Common myeloid progenitor, CD34-positive (primary cell): ENCODE data around the gene CYBA.
A peak's percentile ranks its signal among the peaks of the same experiment; 100 is the strongest.

ENCODE experiments used
- CTCF ChIA-PET: fragments of 350-600 bp; sonication (Branson Sonifier 250); formaldehyde crosslinking; loops from one replicate; lab custom pipeline; 2021; ENCODE audit warnings: antibody characterized with exemption; lab: Charles Lee
- POLR2A ChIA-PET: fragments of 350-600 bp; sonication (Branson Sonifier 250); formaldehyde crosslinking; loops from one replicate; lab custom pipeline; 2021; ENCODE audit warnings: antibody characterized with exemption; lab: Charles Lee
- DNase-seq, 3 donors: peaks; one replicate each; pipeline versions ENCODE4 v3.0.0 to v3.0.0-alpha.2; 2013
- H3K27ac ChIP-seq, 2 experiments: 1 replicate in 1 of 2; 2 replicates in 1 of 2; pipeline ENCODE4 v1.7.0; 2013; ENCODE audit warnings: inconsistent platforms in 2 of 2, low read length in 2 of 2, mild to moderate bottlenecking in 2 of 2, low read depth in 1 of 2, moderate library complexity in 1 of 2; ENCODE audit not compliant: severe bottlenecking in 2 of 2, insufficient read depth in 1 of 2, poor library complexity in 1 of 2
- H3K27me3 ChIP-seq, 5 experiments: replicated peaks in 2 of 5; 1 replicate in 3 of 5; 2 replicates in 2 of 5; pipeline versions ENCODE4 v1.6.1 to v1.7.0; 2013; ENCODE audit warnings: low read length in 4 of 5, mild to moderate bottlenecking in 2 of 5, moderate library complexity in 2 of 5, inconsistent platforms in 1 of 5; ENCODE audit not compliant: insufficient read depth in 5 of 5, control insufficient read depth in 4 of 5
- H3K36me3 ChIP-seq, 4 experiments: 1 replicate in 2 of 4; 2 replicates in 2 of 4; pipeline versions ENCODE4 v1.6.1 to v1.7.0; 2013; ENCODE audit warnings: low read length in 3 of 4, control low read depth in 1 of 4, mild to moderate bottlenecking in 1 of 4; ENCODE audit not compliant: control insufficient read depth in 4 of 4, insufficient read depth in 4 of 4
- H3K4me1 ChIP-seq, 4 experiments: 1 replicate in 3 of 4; 2 replicates in 1 of 4; pipeline versions ENCODE4 v1.6.1 to v1.7.1; 2013; ENCODE audit warnings: low read length in 3 of 4, mild to moderate bottlenecking in 3 of 4, control low read depth in 1 of 4, inconsistent platforms in 1 of 4, moderate library complexity in 1 of 4; ENCODE audit not compliant: control insufficient read depth in 4 of 4, insufficient read depth in 4 of 4; ENCODE audit errors: control extremely low read depth in 1 of 4
- H3K4me3 ChIP-seq, 7 experiments: 1 replicate in 4 of 7; 2 replicates in 3 of 7; pipeline versions ENCODE4 v1.5.1 to v1.7.0; 2013; ENCODE audit warnings: mild to moderate bottlenecking in 7 of 7, low read length in 6 of 7, moderate library complexity in 6 of 7, inconsistent platforms in 2 of 7, low read depth in 2 of 7, control low read depth in 1 of 7; ENCODE audit not compliant: insufficient read depth in 4 of 7, control insufficient read depth in 1 of 7; ENCODE audit errors: extremely low read depth in 1 of 7
- H3K9me3 ChIP-seq, 5 experiments: 1 replicate in 4 of 5; 2 replicates in 1 of 5; pipeline versions ENCODE4 v1.6.1 to v1.7.1; 2013; ENCODE audit warnings: low read length in 4 of 5, mild to moderate bottlenecking in 2 of 5, inconsistent platforms in 1 of 5, low read depth in 1 of 5, moderate library complexity in 1 of 5; ENCODE audit not compliant: control insufficient read depth in 4 of 5, insufficient read depth in 2 of 5; ENCODE audit errors: control extremely low read depth in 1 of 5
- WGBS: methylation state at CpG from one replicate; pipeline ENCODE4 v1.1.5; 2013; ENCODE audit not compliant: insufficient coverage; 5-methylcytosine and 5-hydroxymethylcytosine counted together

CYBA gene

DNA sequence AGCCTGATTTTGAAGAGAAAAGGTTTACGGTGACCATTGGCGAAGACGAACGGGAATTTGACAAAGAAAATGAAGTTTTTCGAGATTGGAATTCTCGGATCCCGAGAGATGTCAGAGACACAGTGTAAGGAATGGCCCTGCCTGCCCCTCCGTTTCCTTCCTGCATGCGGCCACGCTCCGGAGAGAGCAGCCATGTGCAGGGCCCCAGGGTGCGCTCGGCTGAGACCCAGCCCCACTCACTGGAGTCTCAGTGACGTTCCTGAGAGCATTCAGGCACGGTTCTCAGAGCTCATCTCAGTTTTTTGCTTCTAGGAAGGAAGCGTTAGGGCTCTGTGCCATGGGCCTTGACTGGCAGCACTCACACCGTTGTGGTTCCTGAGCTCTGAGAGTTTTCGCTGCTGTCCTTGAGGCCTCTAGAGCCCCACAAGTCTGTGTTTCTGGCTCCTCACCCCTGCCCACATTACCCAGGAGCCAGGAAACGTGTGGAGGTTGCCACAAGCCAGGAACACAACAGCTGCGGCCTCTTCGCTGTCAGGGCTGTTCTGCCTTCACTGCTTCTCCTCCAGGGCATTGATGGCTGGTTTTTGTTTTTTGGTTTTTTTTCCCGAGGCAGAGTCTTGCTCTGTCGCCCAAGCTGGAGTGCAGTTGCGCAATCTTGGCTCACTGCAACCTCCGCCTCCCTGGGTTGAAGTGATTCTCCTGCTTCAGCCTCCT, 50.9 kb downstream of the CYBA start:
- Histone ChIP-seq H3K27ac (no peak overlapping the region), H3K27me3 (no peaks in the 10 kb centered on the region), H3K4me3 (no peak overlapping the region), H3K36me3 (peaks cover 8 to 63% (median 44%) of the 10 kb centered on the region in 4 experiments), H3K9me3 (no peaks in the 10 kb centered on the region), H3K4me1 (peaks cover 0 to 19% (median 12%) of the 10 kb centered on the region in 4 experiments)
- POLR2A ChIA-PET = interaction anchor here (0.6 to 1.4 kb wide), 3 partner anchors 9 to 32 kb away, joined by 3 to 6 read pairs (median 4); partner anchors contain the start of gene ZC3H18
- CTCF ChIA-PET = no interaction called here
- WGBS = 89% methylated on average over 24 of the region's 25 CpGs
- peak in 2 of 3 donors; percentile 18 to 22 for DNase-seq

DNA sequence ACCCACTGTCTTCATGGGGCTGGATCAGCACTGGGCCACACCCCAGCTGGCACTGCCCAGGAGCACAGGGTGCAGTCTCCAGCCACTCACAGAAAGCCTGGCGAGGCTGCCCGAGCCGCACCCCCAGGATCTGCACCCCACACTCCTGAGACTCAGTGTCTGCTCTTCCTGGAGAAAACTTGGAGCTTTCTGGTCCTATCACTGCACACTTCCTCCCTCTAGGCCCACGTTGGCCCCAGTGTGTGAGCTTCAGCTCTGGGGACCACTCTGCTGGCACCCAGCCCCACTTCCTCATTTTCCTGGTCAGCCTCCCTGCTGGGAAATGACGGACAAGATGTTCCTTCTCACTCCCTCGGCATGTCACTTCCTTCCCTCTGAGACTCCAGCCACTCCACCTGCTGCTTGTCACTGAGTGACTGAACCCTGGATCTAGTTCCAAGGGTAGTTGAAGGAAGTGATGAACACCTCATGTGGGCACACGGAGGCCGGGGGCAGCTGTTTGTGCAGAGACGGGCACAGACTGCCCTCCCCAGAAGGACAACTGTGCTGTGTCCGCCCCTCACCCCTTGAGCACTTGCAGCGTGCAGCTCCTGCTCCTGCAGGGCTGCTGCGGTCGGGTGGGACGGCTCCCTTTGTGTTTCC, 51.6 kb downstream of the CYBA start:
- H3K36me3 ChIP-seq = peaks cover 3 to 63% (median 41%) of the 10 kb centered on the region in 4 experiments
- no peak overlapping the region for H3K4me3 ChIP-seq
- no peaks in the 10 kb centered on the region for H3K27me3 ChIP-seq
- ChIA-PET CTCF (no interaction called here), POLR2A (interaction anchor here (0.6 to 1.4 kb wide), 3 partner anchors 8 to 32 kb away, joined by 3 to 6 read pairs (median 4); partner anchors contain the start of gene ZC3H18)
- 60% methylated on average over 13 of the region's 14 CpGs for WGBS
- H3K27ac ChIP-seq = no peak overlapping the region
- peak; percentile 27 to 61 (median 59) for DNase-seq
- peaks cover 0 to 19% (median 12%) of the 10 kb centered on the region in 4 experiments for H3K4me1 ChIP-seq
- no peaks in the 10 kb centered on the region for H3K9me3 ChIP-seq

DNA sequence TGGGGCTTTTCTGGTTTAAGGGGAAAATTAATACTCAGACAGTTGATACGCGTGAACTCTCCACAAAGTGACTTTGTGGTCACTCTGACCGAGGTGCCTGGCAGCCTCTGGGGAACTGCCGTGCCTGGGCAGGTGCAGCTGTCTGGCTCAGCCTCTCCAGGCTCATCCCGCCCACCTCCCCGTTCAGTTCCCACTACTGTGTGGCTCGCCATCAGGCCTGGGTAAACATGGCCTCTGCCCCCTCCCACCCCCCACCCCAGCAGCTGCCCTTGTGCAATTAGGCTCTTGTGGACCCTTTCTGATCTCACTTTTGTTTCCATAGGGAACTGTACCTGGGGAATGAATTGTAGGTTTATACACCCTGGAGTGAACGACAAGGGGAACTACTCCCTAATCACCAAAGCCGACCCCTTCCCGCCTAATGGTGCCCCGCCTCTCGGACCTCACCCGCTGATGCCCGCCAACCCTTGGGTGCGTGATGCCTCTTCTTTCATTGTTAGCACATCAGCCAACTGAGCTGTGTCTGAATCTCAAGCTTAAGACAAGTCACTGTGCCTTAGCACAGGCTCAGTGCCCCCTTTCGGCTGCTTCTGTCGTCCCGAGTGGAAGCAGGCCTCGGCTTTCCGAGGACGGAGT, 52.9 kb downstream of the CYBA start:
- DNase-seq = no peak
- H3K27ac ChIP-seq = no peak overlapping the region
- peaks cover 8 to 71% (median 46%) of the 10 kb centered on the region in 4 experiments for H3K36me3 ChIP-seq
- ChIA-PET POLR2A (no interaction called here), CTCF (no interaction called here)
- no peak overlapping the region for H3K4me3 ChIP-seq
- no peaks in the 10 kb centered on the region for H3K27me3 ChIP-seq
- 94% methylated on average over 20 of the region's 21 CpGs for WGBS
- no peaks in the 10 kb centered on the region for H3K9me3 ChIP-seq
- peaks cover 0 to 19% (median 12%) of the 10 kb centered on the region in 4 experiments for H3K4me1 ChIP-seq

DNA sequence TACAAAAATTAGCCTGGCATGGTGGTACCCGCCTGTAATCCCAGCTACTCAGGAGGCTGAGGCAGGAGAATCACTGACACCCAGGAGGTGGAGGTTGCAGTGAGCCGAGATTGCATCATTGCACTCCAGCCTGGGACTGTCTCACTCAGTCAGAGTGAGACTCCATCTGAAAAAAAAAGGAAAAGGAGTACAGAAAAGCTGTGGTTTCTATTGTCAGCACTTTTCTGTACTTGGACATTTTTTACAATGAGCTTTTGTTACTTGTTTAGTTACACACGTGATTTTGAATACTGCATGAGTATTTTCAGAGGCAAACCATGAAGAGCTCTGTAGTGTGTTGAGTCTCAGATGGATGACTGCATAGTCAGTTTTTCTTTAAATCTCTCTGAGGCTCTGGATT, 54.4 kb downstream of the CYBA start:
- 94% methylated on average over 3 of the region's 3 CpGs for WGBS
- ChIA-PET CTCF (interaction anchor here (0.6 to 1.6 kb wide), 4 partner anchors 11 to 1173 kb away, joined by 3 to 4 read pairs (median 3); no protein-coding TSS in a partner anchor), POLR2A (no interaction called here)
- H3K27ac ChIP-seq = no peak overlapping the region
- no peak overlapping the region for H3K4me3 ChIP-seq
- no peaks in the 10 kb centered on the region for H3K27me3 ChIP-seq
- H3K4me1 ChIP-seq = peaks cover 0 to 19% (median 12%) of the 10 kb centered on the region in 4 experiments
- peaks cover 8 to 63% (median 43%) of the 10 kb centered on the region in 4 experiments for H3K36me3 ChIP-seq
- DNase-seq = no peak
- no peaks in the 10 kb centered on the region for H3K9me3 ChIP-seq

DNA sequence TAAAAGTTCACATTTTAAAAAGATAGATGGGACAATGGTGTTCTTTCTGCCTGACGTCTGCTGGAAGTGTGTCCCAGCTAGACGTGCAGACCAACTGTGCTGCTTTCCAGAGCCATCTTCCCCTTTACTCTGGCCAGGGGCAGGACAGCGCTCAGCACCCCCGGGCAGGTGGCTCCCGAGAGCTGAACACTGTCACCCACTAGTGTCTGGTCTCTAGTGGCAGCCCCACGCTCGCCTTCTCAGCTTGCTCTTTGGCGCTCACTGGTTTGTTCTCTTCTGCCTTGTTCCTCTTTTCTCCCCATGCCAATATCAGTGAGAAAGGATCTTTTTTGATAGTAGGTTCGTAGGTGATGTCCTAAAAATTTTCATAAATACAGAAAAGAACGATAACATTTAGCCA, 54.9 kb downstream of the CYBA start:
- CTCF ChIA-PET = interaction anchor here (1.2 to 1.6 kb wide), 2 partner anchors 11 to 13 kb away, joined by 3 to 4 read pairs; no protein-coding TSS in a partner anchor
- Histone ChIP-seq H3K27ac (no peak overlapping the region), H3K36me3 (peaks cover 8 to 57% (median 40%) of the 10 kb centered on the region in 4 experiments), H3K4me1 (peaks cover 0 to 19% (median 12%) of the 10 kb centered on the region in 4 experiments), H3K27me3 (no peaks in the 10 kb centered on the region), H3K4me3 (no peak overlapping the region), H3K9me3 (no peaks in the 10 kb centered on the region)
- POLR2A ChIA-PET = no interaction called here
- no peak for DNase-seq
- 99% methylated on average over 9 of the region's 10 CpGs for WGBS

DNA sequence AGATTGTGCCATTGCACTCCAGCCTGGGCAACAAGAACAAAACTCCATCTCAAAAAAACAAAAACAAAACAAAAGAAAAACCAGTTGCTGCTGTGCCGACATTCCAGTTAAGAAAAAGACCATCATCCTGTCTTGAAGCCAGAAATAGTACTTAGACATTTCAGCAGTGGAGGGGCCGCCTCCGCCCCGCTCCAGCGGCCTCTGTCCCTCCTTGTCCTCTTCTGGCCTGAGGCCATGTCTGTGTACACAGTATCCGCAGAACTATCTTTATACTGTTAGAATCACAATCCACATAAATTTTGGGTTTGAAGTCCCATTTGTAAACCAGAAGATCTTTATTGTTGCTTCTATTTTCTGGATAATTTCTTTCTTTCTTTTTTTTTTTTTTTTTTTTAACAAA, 55.8 kb downstream of the CYBA start:
- ChIA-PET CTCF (interaction anchor here (1.6 kb wide), 1 partner anchor 14 kb away, joined by 4 read pairs; no protein-coding TSS in a partner anchor), POLR2A (no interaction called here)
- WGBS = 97% methylated on average over 6 of the region's 6 CpGs
- no peak for DNase-seq
- Histone ChIP-seq H3K36me3 (peaks cover 8 to 55% (median 37%) of the 10 kb centered on the region in 4 experiments), H3K4me3 (no peak overlapping the region), H3K27me3 (no peaks in the 10 kb centered on the region), H3K27ac (no peak overlapping the region), H3K4me1 (peaks cover 0 to 18% (median 12%) of the 10 kb centered on the region in 4 experiments), H3K9me3 (no peaks in the 10 kb centered on the region)
